ENCODE results near the gene KL.

The KL gene

GRCh38 chr13:33045851-33046592 lies 29.8 kb downstream of the KL start:
- DNase-seq: no peak

GRCh38 chr13:33050161-33050560 lies 33.9 kb downstream of the KL start:
- no peak for DNase-seq

- no peak for DNase-seq
Measured at GRCh38 chr13:33051632-33052031, 35.4 kb downstream of the KL start.

GRCh38 chr13:33052506-33053280 lies 36.5 kb downstream of the KL start:
- DNase-seq: no peak

- no peak for DNase-seq
Measured at GRCh38 chr13:33053397-33054066, 37.3 kb downstream of the KL start.

DNA sequence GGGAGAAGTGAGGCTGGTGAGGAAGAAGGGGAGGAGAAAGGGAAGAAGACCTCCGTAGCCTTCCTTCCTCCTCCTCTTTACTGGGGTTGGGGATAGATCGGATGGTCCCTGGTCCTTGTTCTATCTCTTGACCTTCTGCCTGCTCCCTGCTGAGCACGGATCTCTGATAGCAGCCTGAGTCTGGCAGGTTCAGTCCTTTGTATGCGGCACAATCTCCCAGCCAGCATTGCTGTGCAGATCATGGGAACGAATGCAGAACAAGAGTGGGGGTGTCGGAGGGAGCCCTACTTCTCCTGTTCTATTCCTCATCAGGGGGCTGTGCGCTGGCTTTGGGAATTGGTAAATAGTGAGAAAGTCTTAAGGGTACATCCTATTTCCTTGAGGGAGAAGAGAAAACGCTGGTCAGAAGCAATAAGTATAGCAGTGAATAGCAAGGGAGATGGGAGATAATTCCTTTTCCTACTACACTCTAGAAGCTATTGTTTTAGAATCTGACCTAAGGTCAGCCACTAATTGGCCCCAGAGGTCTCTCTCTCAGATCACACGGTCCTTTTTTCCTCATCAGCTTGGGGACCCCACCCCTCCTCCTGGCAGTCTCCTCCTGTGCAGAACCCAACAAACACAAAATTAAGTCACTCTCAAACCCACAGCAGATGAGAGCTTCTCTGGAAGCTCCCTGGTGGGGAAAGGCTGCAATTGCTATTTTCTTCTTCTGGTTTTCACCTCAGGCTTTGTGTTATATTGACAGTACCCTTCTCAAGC lies 41.0 kb downstream of the KL start:
- DNase-seq: no peak

DNA sequence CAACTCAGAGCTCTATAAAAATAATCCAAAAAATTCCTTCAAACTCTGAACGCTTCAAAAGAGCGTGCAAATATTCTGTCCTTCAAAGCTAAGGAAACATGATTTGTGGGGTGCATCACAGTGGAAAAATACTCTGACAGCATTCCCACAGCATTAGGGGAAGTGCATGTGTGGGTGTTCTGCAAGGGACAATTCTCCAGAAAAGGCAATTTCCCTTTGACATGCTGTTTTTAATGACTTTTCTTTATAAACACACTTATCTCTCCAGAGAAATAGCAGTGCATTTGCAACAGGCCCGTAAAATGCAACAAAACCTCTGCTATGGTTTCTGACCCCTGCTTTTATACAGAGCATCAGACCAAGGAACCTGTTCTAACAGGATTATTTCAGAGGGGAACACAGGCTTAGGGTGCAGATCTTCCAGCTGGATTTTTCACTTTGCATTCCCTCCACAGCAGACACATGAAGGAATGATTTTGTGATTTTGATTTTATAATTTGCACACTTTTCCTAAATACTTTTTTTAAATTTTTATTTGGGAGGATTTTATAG lies 42.6 kb downstream of the KL start:
- no peak for DNase-seq

DNA sequence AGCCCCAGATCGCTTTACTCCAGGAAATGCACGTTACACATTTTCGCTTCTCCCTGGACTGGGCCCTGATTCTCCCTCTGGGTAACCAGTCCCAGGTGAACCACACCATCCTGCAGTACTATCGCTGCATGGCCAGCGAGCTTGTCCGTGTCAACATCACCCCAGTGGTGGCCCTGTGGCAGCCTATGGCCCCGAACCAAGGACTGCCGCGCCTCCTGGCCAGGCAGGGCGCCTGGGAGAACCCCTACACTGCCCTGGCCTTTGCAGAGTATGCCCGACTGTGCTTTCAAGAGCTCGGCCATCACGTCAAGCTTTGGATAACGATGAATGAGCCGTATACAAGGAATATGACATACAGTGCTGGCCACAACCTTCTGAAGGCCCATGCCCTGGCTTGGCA lies 44.6 kb downstream of the KL start:
- no peak for DNase-seq

GRCh38 chr13:33066329-33066728 lies 50.1 kb downstream of the KL start:
- DNase-seq: no peak

DNA sequence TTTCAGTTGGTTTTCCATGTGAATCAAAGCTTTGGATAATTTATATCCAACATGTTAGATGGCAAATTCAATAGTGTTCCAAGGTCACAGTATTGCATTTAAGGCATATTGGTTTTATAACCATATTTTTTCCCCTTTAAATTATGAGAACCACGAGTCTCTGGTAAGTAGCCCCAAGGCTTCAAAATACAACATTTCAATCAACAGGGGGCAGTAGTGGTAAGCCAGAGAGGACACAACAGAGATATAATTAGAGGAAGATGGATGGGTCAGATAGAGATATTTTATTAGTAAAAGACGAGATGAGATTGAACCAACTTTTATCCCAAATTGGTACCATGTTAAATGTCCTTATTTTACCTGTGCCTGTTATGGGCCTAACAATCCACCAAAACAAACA lies 53.1 kb downstream of the KL start:
- no peak for DNase-seq

GRCh38 chr13:33070713-33071112 lies 54.5 kb downstream of the KL start:
- no peak for DNase-seq

DNA sequence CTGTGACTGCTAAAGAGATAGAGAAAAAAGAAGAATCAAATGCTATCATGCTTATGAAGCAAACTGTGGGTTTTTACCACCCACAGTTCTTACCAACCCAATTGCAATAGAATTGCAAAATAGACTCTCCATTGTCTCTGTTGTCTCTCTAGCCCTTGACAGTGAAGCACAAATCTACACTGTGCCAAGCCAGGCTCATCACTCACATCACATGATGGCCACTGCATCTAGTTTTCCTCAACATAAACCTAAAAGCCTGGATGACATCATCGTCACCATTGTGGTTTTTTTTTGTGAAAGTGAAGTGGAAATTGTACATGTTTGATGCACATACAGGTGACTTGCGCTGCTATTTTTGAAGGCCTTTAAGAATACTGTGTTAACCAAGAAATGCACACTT lies 56.1 kb downstream of the KL start:
- no peak for DNase-seq

DNA sequence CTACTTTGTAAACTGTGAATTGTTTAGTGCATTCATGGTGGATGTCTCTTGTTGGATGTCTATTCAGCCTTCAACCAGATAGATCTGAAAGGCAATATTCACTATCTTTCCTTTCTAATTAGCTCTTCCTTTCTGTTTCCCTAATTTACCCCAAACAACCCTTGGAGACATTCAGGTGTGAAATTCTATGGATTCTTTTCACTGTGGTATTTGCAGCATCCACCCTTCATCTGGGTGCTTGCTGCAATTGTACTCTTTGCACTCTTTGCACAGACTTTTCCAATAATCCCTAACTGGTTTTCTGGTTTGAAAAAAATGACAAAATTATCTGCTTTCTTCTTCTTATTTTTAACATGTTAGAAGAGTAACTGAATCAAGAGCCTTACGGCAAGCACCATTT lies 56.5 kb downstream of the KL start:
- DNase-seq: no peak

GRCh38 chr13:33073338-33073737 lies 57.1 kb downstream of the KL start:
- no peak for DNase-seq

DNA sequence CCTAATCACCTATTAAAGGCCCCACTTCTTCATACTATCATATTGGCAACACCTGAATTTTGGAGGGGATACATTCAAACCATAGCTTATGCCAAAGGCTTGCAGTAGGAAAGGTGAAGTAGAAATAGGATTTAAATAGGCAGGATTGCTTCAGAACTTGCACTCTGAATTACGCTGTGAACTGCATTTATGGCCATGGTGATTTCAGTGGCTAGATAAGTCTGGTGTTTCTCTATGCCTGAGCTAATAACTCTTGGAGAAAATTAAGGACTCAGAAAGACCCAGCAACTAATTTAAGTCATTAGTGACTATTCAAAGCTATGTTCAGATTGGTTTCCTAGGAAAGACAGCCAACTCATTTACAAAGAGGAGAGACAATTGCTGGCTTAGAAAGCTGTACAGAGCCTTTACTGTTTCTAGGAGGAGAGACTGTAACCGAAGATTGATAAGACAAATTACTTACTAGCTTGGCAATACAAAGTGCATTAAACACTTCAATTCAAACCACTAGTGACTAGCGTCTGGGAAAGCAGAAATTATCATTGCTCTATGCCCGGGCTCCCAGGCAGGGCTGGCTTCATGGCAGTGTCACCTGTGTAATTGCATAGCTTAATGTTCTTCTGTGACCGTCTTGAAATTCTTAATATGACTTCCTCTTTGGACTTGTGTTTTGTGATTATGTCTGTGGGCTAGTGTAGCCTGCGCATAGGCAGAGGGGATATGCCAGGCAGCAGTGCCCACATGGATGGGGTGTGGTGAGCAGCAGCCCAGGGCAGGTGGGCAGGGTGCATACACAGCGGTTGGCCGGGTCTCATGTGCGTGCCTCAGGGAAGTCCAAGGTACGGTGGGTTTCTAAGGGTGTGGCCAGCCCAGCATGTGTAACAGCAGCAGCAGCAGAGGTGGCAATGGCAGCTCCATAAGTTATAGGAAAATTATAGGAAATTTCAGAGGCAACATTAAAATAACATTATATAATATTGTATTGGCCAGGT lies 60.1 kb downstream of the KL start:
- DNase-seq: no peak

DNA sequence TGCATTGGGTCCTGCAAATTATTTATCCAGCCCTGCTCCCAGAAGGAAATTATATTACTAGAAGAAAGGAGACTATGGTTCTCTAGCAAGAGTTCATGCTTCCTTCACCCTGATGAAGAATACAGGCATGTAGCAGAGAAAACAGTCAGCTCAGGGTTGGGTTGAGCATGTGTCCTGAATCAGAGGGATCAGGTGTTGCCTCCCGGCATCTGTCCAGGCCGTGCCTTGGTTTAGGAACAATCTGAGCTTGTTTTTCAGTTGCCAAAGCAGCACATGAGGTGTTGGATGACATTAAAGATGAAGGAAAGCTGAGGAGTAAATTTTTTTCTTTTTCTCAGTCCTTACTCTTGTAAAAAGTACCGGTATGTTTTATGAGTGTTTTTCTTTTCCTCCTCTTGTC lies 62.0 kb downstream of the KL start:
- DNase-seq: no peak

- no peak for DNase-seq
Measured at GRCh38 chr13:33079960-33080359, 63.7 kb downstream of the KL start.

DNA sequence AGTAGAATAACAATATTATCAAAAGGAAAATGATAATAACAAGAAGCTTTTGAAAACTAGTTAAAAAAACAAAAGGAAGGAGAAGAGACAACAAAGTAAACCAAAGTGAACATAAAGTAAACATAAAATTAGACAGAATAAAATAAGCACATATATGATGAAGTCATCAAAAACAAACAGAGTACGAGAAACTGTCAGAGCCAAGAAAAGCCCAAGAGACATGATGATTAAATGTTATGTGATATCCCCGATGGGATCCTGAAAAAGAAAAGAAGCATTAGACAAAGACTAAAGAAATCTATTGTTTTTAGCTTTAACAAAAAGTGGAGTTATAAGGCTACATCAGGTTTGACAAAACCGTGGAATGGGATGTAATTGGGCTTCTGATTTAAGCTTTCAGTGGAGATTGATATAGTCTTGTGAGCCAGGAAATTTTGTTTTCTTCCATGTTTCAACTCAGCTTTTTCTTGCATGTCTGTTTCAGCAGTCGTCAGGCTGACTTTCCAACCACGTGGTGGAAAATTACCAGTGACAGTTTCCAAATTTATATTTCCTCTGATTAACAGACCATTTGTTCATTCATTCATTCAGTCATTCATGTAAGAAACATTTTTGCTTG lies 64.9 kb downstream of the KL start:
- no peak for DNase-seq

GRCh38 chr13:33081666-33082065 lies 65.4 kb downstream of the KL start:
- DNase-seq: no peak

- DNase-seq: no peak
Measured at GRCh38 chr13:33083054-33083453, 66.8 kb downstream of the KL start.

- DNase-seq: no peak
Measured at GRCh38 chr13:33087091-33087490, 70.9 kb downstream of the KL start.
